Measurements from ENCODE around the gene SOX10.

SOX10 gene

GRCh38 chr22:37983860-37984791 is at the start of gene SOX10:
Gene SOX10, minus strand, starts transcription at chr22:37984555. Its CDS starts 771 bp downstream, at chr22:37983784.
- DNase-seq (ENCODE audit: low spot score), result no peak

DNA sequence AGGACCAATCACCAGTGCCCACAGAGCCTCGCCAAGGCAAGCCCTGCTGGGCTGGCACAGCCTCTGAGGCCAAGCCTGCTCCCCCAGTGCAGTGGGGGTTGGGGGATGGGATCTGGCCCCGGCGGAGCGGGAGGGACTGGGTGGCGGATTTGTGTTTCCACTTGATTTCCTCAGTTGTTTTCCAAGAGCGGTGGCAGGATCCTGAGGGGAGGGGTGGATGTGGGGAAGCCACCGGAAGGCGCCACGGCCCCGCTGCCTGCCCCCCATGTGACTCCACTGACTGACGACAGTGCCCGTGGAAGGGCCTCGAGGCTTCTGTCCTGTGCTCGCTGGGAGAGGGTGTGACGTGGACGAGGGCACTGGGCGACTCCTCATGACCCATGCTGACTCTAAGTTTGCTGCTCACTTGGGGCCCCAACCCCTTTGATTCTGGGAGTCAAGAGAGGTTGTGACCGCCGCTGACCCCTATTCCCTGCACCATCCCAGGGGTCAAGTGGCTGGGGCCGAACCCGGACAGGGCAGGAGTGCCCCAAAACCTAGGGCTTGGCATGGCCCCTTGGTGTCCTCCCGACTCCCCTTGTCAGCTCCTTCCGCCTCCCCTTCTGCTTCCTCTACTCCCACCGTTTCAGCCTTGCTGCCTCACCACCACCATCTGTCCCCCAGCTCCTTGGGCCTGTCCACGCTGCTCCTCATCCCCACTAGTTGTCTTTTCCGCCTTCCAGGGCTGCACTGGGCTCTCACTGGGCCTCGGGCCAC is 49.3 kb upstream of the SOX10 start:
- no peak for DNase-seq (ENCODE audit: low spot score)

DNA sequence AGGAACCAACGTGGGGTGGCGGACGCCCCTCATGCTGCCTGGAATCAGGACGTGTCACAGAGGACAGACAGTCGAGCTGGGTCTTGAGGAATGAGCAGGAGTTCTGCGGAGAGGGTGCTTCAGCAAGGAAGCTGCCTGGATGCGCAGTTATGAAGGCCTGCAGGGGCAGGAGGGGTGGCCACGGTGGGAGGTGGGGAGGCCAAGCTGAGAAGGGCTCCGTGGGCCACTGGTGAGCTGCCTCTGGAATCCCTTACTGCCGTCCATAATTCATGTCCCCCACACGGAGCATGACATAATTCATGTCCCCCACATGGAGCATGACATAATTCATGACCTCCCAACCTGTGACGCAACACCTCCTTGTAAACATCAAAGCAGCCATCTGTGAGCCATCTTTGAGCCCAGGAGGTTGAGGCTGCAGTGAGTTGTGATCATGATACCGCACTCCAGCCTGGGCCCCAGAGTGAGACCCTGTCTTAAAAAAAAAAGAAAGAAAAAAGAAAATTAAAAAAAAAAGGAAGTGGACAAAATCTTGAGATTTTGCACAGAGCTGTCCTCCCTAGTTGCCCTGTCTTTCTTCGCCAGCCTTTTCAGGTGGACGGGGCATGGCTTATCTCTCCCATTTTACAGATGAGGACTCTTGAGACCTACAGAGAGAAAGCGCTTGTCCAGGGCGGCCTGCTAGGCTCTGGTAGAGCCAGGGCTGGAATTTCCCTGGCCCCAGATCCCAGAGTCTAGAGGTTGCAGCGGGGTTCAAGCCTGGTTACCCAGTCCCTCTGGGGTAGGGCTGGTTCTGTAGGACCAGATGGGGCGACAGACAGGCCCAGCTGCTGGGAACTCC is 48.5 kb upstream of the SOX10 start:
- DNase-seq (ENCODE audit: low spot score), result no peak

DNA sequence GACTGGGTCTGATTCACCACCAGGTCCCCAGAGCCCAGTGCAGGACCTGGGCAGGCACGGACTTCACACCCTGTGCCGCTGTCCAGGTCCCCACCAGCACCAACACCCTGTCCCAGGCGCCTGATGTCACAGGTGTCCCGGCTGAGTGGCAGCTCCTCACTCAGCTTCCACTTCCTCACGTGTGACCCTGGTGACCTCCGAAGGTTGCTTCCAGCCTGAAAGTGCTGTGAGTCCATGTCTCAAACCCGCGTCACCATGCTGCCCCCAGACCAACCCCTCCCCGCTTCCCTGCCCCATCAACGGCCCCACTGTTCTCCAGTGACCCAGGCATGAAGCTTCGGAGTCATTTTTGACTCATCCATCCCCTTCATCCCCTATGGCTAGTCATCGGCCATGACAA is 47.1 kb upstream of the SOX10 start:
- DNase-seq (ENCODE audit: low spot score), result no peak

GRCh38 chr22:38030311-38031133 is 46.2 kb upstream of the SOX10 start:
- no peak for DNase-seq (ENCODE audit: low spot score)

- DNase-seq (ENCODE audit: low spot score), result no peak
Measured at GRCh38 chr22:38029901-38030300, 45.5 kb upstream of the SOX10 start.

DNA sequence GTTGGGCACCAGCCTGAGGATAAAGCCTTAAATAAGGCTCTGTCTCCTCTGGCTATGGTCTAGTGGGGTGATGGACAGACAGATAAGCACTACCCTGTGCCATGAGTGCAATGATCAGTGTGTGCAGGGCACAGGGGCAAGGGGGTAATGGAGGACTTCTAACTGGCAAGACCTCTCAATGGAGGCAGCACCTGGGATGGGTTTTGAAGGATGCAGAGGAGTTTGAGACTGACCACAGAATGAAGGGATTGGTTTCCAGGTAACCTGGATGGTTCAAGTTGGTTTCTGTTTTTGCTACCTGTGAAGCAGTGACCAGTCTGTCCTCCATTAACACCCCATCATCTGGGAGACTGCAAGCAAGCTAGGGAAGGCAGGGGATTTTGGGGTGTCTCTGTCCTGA is 45.0 kb upstream of the SOX10 start:
- DNase-seq (ENCODE audit: low spot score), result no peak

DNA sequence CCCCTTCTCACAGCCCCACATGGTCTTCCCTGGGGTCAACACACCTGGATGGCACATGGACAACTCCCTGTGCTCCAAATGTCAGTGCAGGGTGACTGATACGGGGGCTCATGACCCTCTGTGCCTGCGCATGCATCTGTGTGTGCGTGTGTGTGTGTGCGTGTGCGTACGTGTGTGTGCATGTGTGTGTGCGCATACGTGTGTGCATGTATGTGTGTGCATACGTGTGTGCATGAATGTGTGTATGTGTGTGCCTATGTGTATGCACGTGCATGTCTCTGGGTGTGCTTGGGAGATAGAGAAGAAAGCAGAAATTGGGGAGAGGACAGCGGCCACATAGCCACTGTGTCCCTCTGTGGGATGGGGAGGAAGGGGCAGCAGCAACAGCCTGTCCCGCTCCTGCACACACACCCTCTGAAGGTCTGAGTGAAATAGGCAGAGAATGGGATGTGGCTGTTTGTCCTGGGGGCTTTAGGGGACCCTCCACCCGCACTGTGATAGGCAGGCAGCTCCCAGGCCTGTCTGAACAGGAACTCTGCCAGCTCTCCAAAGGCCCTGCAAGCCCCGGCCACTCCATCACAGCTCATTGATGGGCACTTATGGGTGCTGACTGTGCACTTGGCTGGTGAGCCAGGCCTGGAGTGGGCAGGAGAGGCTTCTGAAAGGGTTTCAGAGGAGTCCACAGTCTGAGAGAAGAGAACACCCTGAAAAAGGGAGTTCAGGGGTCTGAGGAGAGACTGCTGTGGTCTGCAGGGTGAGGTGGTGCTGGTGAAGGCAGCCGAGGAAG is 44.2 kb upstream of the SOX10 start:
- DNase-seq (ENCODE audit: low spot score), result no peak

DNA sequence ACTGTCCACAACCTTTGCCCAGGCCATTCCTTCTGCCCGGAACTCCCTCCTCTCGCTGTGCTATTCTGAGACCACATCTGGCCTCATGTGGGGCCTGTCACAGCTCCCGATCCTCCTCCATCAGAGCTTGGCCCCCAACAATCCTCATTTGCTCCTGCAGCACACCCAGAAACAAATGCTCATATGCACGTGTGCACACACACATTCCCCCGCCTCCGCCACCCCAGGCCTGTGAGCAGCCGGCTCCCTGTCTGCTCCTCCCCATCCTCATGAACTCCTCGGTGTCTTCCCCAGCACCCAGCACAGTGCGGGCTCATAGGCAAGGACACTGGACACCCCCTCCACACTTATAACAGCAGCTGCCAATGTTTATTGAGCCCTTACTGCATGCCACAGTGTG is 43.1 kb upstream of the SOX10 start:
- no peak for DNase-seq (ENCODE audit: low spot score)

DNA sequence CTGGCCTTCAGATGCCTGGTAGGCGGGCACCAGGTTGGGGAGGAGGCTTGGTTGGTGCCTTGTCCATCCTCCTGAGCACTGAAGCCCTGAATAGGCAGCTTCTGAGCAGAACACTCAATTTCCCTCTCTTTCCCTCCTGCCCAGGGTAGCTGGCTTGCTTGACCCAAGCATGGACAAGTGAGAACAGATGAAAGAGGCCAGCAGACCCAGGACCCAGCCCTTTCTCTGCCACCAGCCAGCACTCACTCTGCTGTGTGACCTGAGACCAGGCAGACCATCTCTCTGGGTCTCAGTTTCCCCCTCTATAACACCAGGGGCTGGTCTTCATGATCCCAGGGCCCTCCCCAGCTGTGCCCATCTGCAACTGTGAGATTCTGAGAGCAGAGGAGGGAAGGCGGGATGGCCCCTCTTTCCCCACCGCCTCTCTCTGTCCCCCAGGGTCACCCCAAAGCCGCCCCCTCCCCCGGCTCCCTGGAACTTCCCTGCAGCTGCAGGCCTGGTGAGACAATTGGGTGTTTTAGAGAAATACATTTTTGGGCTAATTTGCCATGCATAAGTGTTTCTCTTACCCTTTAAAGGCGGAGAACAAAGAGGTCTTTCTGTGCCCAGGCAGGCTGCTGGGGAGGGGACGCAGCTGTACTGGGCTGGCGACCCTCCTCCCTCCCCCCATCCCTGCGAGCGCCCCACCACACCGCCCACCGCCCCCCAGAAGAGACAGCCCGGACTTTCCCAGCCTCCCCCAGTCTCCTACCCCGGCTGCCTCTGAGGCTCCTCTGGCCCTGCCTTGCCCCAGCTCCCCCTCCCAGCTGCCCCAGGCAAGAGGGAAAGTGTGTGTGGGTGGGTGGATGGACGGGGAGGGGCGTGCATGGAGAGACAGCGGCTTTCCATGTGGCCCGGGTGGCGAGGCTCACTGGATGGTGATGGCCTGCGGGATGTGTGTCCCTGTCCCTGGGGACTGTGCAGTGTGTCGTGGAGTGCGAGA is 42.1 kb upstream of the SOX10 start:
- no peak for DNase-seq (ENCODE audit: low spot score)

- no peak for DNase-seq (ENCODE audit: low spot score)
Measured at GRCh38 chr22:38025514-38025913, 41.2 kb upstream of the SOX10 start.

GRCh38 chr22:38023045-38023444 is 38.7 kb upstream of the SOX10 start:
- no peak for DNase-seq (ENCODE audit: low spot score)

DNA sequence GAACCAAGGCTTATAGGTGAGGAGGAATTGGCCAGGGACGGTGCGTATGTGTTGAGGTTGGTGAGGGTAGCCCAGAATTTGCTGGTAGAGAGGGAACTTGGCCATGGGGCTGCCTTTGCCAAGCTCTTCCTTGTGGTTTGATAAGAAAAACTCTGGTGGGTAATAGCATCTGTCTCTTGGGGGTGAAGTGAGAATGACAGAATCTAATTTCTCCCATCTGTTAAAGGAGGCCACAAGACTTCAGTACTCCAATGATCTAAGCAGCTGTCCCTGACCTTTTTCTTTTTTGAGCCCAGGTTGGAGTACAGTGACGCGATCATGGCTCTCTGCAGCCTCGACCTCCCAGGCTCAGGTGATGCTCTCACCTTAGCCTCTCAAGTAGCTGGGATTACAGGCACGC is 36.9 kb upstream of the SOX10 start:
- DNase-seq (ENCODE audit: low spot score), result no peak

GRCh38 chr22:38018938-38019827 is 34.8 kb upstream of the SOX10 start:
- no peak for DNase-seq (ENCODE audit: low spot score)

GRCh38 chr22:38017939-38018885 is 33.9 kb upstream of the SOX10 start:
- no peak for DNase-seq (ENCODE audit: low spot score)

GRCh38 chr22:38017272-38017920 is 33.0 kb upstream of the SOX10 start:
- DNase-seq (ENCODE audit: low spot score), result peak; percentile 21
